HG02885 (cell line): ENCODE results near the gene AGAP1.

ENCODE experiments used
- ATAC-seq: cut with Tn5 transposase; IDR thresholded peaks from one replicate; pipeline ENCODE4 v1.9.1; 2021; ENCODE audit warnings: mild to moderate bottlenecking; ENCODE audit not compliant: unreplicated experiment, poor library complexity

AGAP1 gene

GRCh38 chr2:235543851-235544688, 50.2 kb downstream of the AGAP1 start:
- ATAC-seq = no peak

GRCh38 chr2:235544689-235544969, 50.8 kb downstream of the AGAP1 start:
- ATAC-seq = no peak

- ATAC-seq = no peak
These were observed 51.7 kb downstream of the AGAP1 start for GRCh38 chr2:235545339-235546150.

- ATAC-seq = no peak
These were observed 52.2 kb downstream of the AGAP1 start for GRCh38 chr2:235546151-235546435.

- no peak for ATAC-seq
These were observed 52.6 kb downstream of the AGAP1 start for GRCh38 chr2:235546436-235546835.

- no peak for ATAC-seq
These were observed 56.0 kb downstream of the AGAP1 start for GRCh38 chr2:235549735-235550377.

GRCh38 chr2:235550378-235550760, 56.5 kb downstream of the AGAP1 start:
- no peak for ATAC-seq

- ATAC-seq = no peak
These were observed 57.1 kb downstream of the AGAP1 start for GRCh38 chr2:235550946-235551345.

GRCh38 chr2:235551965-235552364, 58.1 kb downstream of the AGAP1 start:
- no peak for ATAC-seq

GRCh38 chr2:235552671-235553070, 58.8 kb downstream of the AGAP1 start:
- no peak for ATAC-seq

- ATAC-seq = no peak
These were observed 59.4 kb downstream of the AGAP1 start for GRCh38 chr2:235553291-235553690.

- ATAC-seq = no peak
These were observed 59.9 kb downstream of the AGAP1 start for GRCh38 chr2:235553696-235554100.

GRCh38 chr2:235554385-235554784, 60.5 kb downstream of the AGAP1 start:
- no peak for ATAC-seq

- no peak for ATAC-seq
These were observed 61.1 kb downstream of the AGAP1 start for GRCh38 chr2:235554936-235555335.

GRCh38 chr2:235555371-235555770, 61.5 kb downstream of the AGAP1 start:
- ATAC-seq = no peak

- no peak for ATAC-seq
These were observed 62.2 kb downstream of the AGAP1 start for GRCh38 chr2:235556086-235556485.

- ATAC-seq = no peak
These were observed 63.1 kb downstream of the AGAP1 start for GRCh38 chr2:235556901-235557300.

- no peak for ATAC-seq
These were observed 64.1 kb downstream of the AGAP1 start for GRCh38 chr2:235557903-235558302.

- ATAC-seq = no peak
These were observed 64.7 kb downstream of the AGAP1 start for GRCh38 chr2:235558572-235558971.

- no peak for ATAC-seq
These were observed 66.5 kb downstream of the AGAP1 start for GRCh38 chr2:235560345-235560744.

GRCh38 chr2:235561450-235561849, 67.6 kb downstream of the AGAP1 start:
- ATAC-seq = no peak
